GM19455 (cell line): ENCODE measurements around the gene SPATC1L.

Source experiments
- ATAC-seq: cut with Tn5 transposase; IDR thresholded peaks from one replicate; pipeline ENCODE4 v1.9.1; 2021; ENCODE audit not compliant: unreplicated experiment

SPATC1L gene

GRCh38 chr21:46165098-46165497 lies 19.2 kb downstream of the SPATC1L start:
- ATAC-seq = no peak

DNA sequence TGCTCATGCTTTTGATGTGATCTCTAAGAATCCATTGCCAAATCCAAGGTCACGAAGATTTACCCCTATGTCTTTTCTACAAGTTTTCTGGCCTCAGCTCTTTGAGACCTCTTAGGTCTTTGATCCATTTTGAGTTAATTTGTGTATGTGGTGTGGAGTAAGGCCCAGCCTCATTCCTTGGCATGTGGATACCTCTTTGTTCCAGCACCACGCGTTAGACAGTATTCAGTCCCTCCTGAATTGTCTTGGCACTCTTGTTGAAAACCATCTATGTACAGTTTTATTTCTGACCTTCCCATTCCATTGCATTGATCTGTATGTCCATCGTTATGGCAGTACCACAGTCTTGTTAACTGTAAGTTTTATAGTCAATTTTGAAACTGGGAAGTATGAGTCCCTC lies 20.9 kb downstream of the SPATC1L start:
- no peak for ATAC-seq

GRCh38 chr21:46161633-46162592 lies 22.3 kb downstream of the SPATC1L start:
- ATAC-seq = no peak

GRCh38 chr21:46160907-46161632 lies 23.2 kb downstream of the SPATC1L start:
- ATAC-seq = no peak

GRCh38 chr21:46160657-46160906 lies 23.7 kb downstream of the SPATC1L start:
- no peak for ATAC-seq

GRCh38 chr21:46159841-46160656 lies 24.2 kb downstream of the SPATC1L start:
- no peak for ATAC-seq

DNA sequence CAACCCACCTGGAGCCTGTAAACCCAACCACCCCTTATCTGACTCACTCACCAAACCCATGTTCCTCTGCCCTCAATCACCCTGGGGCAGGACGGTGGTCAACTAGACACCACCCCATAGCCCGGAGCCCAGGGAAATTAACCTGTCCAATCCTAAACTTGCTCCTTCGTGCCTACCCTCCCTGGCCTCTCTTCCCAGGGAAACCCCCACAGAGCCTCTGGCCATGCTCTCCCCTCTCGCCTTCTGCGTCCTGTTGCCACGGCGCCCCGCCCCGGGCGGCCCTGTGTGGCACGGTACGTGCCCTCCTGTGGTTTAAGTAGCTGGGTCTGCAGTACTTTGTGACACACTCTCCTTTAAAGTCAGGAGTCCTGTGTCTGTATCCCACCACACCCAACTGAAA lies 24.9 kb downstream of the SPATC1L start:
- ATAC-seq = no peak

DNA sequence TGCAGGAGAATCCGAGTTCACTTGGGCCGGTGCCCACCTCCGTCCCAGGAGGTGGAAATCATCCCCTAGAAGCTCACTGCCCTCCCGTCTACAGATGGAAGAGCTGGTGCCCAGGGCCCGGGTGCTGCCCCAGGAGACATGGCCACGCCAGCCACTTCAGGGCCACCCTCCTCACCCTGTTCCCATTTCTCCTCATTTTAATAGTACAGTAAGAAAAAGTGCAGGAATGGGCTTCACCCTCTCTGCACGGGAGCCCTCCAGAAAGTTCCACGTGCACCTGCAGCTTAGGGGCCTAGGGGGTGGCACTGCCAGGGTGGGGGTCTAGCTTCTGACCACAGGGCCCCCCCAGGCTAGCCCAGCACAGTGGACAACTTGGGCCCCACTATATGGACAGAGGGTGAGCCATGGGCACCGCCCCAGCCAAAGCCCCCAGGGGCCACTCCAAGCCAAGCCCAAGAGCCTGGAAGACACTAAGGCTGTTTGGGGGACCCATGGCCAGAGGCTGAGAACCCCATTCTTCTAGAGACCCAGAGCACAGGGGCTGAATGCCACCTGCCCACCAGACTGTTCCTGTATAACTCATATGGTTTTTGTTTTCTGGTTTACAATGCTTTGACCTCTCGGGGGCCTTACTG lies 25.5 kb downstream of the SPATC1L start:
- no peak for ATAC-seq

- no peak for ATAC-seq
Measured at GRCh38 chr21:46157987-46158451, 26.2 kb downstream of the SPATC1L start.

GRCh38 chr21:46157396-46157986 lies 26.8 kb downstream of the SPATC1L start:
- ATAC-seq = no peak

- ATAC-seq = no peak
Measured at GRCh38 chr21:46156678-46157077, 27.6 kb downstream of the SPATC1L start.

GRCh38 chr21:46156378-46156645 lies 27.9 kb downstream of the SPATC1L start:
- ATAC-seq = no peak

- no peak for ATAC-seq
Measured at GRCh38 chr21:46155514-46156377, 28.5 kb downstream of the SPATC1L start, which contains the start of gene FTCD. FTCD (minus strand) TSS chr21:46155579; CDS start chr21:46155523, 56 bp downstream.

DNA sequence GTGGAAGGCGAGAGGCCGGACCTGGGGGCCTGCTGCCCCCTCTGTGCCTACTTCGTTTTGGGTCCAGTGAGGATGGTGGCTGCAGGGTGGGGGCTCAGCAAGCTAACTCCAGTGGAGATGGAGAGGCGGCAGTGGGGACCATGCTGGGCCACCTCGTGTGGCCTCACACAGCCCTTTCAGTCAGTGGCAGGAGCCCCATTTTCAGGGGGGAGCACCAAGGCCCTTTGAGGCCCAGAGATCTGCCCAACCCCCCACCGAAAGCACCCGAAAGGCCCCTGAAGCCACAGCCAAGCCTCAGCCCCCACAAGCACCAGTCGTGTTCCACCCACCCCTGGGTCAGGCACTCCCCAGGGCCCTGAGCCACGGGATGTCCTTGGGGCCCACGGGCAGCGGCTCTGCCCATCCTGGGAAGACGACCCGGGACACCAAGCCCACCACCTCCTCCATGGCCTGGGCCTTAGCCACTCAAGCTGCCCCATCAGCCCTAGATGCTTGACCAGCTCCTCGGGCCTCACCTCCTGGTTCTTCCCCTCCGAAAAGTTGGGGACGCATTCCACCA lies 29.2 kb downstream of the SPATC1L start:
- ATAC-seq = no peak

DNA sequence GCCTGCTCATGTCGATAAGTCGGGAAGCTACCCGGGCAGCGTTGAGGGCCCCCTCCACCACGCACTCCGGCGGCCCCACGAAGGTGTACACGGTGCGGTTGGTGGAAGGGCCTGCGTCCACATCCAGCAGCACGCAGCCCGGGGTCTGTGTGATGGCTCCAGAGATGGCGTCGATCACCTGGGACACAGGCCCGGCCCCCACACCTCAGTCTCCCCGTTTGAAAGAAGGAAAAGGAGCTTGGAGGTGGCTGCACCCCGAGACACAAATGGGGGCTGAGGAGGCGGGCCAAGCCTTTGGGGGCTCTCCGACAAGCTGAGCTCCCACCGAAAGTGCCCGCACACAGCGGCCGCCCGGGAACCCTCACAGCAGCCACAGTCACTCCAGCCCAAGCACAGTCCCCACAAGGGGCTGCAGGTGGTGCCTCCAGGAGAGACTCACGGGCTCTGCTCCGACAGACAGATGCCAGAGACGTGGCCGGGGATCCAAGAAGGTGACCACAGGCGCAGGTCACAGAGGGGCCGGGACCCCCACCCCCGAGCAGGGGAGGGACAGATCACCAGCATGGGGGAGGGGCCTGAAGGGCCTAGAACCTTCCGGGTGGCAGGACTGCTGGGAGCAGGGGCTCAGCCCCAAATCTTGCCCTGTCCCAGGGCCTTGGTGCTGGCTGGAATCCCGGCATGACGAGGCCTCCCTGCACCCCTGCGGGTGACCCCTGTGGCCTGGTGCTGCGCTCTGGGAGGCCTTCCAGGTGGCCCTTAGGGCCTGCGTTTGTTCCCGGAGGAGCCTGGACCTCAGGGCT lies 29.9 kb downstream of the SPATC1L start:
- no peak for ATAC-seq

GRCh38 chr21:46153247-46154154 lies 30.8 kb downstream of the SPATC1L start:
- no peak for ATAC-seq

GRCh38 chr21:46152927-46153246 lies 31.4 kb downstream of the SPATC1L start:
- ATAC-seq = no peak
